ENCODE results near the gene POLA2. TPM values are rescaled to one million over a fixed set of nuclear protein-coding genes. Genes with fewer than 3 reads are reported as not detected.

Gene POLA2
- total RNA-seq, 4 donors from 2014 or later: 7.6 to 11.3 (median 10.4) TPM

- Histone ChIP-seq H3K4me3 (replicated peaks in 1 of 3) (no peak overlapping the region), H3K9me3 (no peaks in the 10 kb centered on the region), H3K27me3 (no peaks in the 10 kb centered on the region), H3K27ac (peak overlapping the region; percentile 88 to 91 (median 89)), H3K4me1 (peaks cover 54 to 74% of the 10 kb centered on the region in 2 donors), H3K36me3 (no peaks in the 10 kb centered on the region)
- peak in 1 of 2 donors; percentile 59 for DNase-seq
- 48 to 64% methylated on average over 2 to 8 of the region's 8 CpGs for WGBS, 2 donors
- intact Hi-C loops (cut with DNase I): no loop called here
- TF ChIP-seq CTCF (IDR thresholded peaks at IDR 0.05) (no peak), POLR2A (IDR thresholded peaks at IDR 0.05) (no peak)
These were observed 36.4 kb downstream of the POLA2 start for GRCh38 chr11:65298131-65298535.

GRCh38 chr11:65298655-65299179 lies 37.0 kb downstream of the POLA2 start:
- Histone ChIP-seq H3K4me1 (peaks cover 57 to 80% of the 10 kb centered on the region in 2 donors), H3K36me3 (no peaks in the 10 kb centered on the region), H3K9me3 (no peaks in the 10 kb centered on the region), H3K27ac (peak overlapping the region; percentile 88 to 91 (median 89)), H3K27me3 (no peaks in the 10 kb centered on the region), H3K4me3 (replicated peaks in 1 of 3) (no peak overlapping the region)
- TF ChIP-seq CTCF (IDR thresholded peaks at IDR 0.05) (no peak), POLR2A (IDR thresholded peaks at IDR 0.05) (no peak)
- intact Hi-C loops (cut with DNase I): no loop called here
- WGBS, 2 donors: 63 to 78% methylated on average over 9 to 11 of the region's 12 CpGs
- peak in 1 of 2 donors; percentile 47 for DNase-seq

- H3K27ac ChIP-seq: peak overlapping the region in 1 of 3 donors; percentile 40
These were observed 39.0 kb downstream of the POLA2 start for GRCh38 chr11:65300621-65301275.

GRCh38 chr11:65301491-65302329 lies 39.9 kb downstream of the POLA2 start:
- H3K9me3 ChIP-seq: no peaks in the 10 kb centered on the region
- H3K36me3 ChIP-seq: no peaks in the 10 kb centered on the region
- peaks cover 72 to 82% of the 10 kb centered on the region in 2 donors for H3K4me1 ChIP-seq
- 53 to 85% methylated on average over 7 to 11 of the region's 12 CpGs for WGBS, 2 donors
- intact Hi-C loops (cut with DNase I): no loop called here
- DNase-seq: peak; percentile 51 to 55
- no peak overlapping the region for H3K4me3 ChIP-seq (replicated peaks in 1 of 3)
- H3K27me3 ChIP-seq: no peaks in the 10 kb centered on the region
- peak overlapping the region in 2 of 3 donors; percentile 33 to 73 for H3K27ac ChIP-seq
- TF ChIP-seq CTCF (IDR thresholded peaks at IDR 0.05) (no peak), POLR2A (IDR thresholded peaks at IDR 0.05) (no peak)

More at GRCh38 chr11:65300621-65301275, 39.0 kb downstream of the POLA2 start:
- 91 to 95% methylated on average over 17 of the region's 17 CpGs for WGBS, 2 donors
- DNase-seq: no peak
- no peaks in the 10 kb centered on the region for H3K27me3 ChIP-seq
- intact Hi-C loops (cut with DNase I): no loop called here
- peaks cover 72 to 82% of the 10 kb centered on the region in 2 donors for H3K4me1 ChIP-seq
- no peaks in the 10 kb centered on the region for H3K9me3 ChIP-seq
- TF ChIP-seq CTCF (IDR thresholded peaks at IDR 0.05): no peak
- TF ChIP-seq POLR2A (IDR thresholded peaks at IDR 0.05): no peak
- no peak overlapping the region for H3K4me3 ChIP-seq (replicated peaks in 1 of 3)
- no peaks in the 10 kb centered on the region for H3K36me3 ChIP-seq

All from thyroid gland (tissue), 4 donors.